ENCODE measurements around the gene RABAC1.

Gene RABAC1

DNA sequence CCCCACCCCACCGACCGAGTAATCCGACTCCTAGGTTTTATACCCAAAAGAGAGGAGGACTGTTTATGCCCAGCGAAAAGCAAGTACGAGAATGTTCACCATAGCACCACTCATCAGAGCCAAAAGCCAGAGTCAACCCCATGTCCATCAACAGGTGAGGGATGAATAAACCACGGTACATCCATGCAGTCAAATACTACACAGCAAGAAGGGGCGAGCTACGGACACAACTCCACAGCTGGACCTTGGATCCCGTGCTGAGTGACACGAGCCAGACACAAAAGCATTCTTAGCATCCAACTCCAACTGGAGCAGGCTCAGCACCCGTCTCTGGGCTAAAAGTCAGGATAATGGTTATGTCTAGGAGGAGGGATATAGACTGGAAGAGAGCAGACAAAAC, 12.2 kb upstream of the RABAC1 start:
- no peak overlapping the region for H3K4me2 ChIP-seq (ENCODE audit: low read length)
- no peaks in the 10 kb centered on the region for H3K27me3 ChIP-seq (ENCODE audit: control insufficient read depth, low read length)
- no peak overlapping the region for H3K27ac ChIP-seq (ENCODE audit: low read depth, low read length)
- no peaks in the 10 kb centered on the region for H3K9me3 ChIP-seq (ENCODE audit: control insufficient read depth, insufficient read depth, low read length)
- H3K36me3 ChIP-seq (ENCODE audit: control insufficient read depth, low read length), result peaks cover 13% of the 10 kb centered on the region
- TF ChIP-seq EZH2phosphoT487 (IDR thresholded peaks at IDR 0.05; ENCODE audit: borderline replicate concordance, low read length) (no peak), CTCF (IDR thresholded peaks at IDR 0.05; ENCODE audit: low read depth, low read length, poor library complexity, severe bottlenecking) (no peak)
- no peaks in the 10 kb centered on the region for H4K20me1 ChIP-seq (ENCODE audit: control insufficient read depth, insufficient read depth, low read depth, low read length)
- no peaks in the 10 kb centered on the region for H3K9me2 ChIP-seq (replicated peaks; ENCODE audit: control insufficient read depth, low read length)
- H3K4me1 ChIP-seq (ENCODE audit: control insufficient read depth, low read length), result no peaks in the 10 kb centered on the region
- no peak overlapping the region for H3K4me3 ChIP-seq (ENCODE audit: low read length)
- no peaks in the 10 kb centered on the region for H3K79me2 ChIP-seq (ENCODE audit: control insufficient read depth, low read length)
- no peaks in the 10 kb centered on the region for H3F3A ChIP-seq (ENCODE audit: control insufficient read depth, insufficient read depth)

DNA sequence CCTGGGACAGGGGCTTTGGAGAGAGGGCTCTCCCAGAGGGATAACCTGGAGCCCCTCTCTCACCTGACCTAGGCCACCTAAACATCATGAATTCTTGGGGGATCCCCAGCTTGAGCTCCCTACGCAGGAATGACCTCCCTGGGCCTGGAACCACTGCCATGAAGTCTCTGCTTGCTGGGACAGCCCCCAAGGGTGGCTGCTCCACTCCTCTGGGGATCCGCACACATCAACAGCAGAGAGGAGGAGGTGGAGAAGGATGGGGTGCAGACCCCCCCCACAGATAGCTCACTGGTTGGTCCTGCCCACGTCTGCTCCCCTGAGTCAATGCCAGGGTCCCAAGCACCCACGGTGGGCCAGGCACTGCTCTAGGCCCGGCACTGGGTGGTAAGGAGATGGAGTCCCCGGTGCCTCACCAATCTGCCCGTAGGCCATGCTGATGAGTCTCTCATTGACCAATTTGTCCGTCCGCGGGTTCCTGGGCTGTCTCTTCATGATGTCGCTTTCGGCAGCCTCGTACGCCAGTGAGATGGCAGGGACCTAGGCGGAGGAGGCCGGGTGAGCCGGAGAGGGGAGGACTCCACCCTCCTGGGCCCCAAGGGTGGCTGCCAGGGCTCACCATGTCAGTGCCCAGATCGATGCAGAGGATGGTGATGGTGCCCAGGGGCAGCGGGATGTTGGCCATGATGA, 10.8 kb upstream of the RABAC1 start:
- TF ChIP-seq EZH2phosphoT487 (IDR thresholded peaks at IDR 0.05; ENCODE audit: borderline replicate concordance, low read length), result no peak
- TF ChIP-seq CTCF (IDR thresholded peaks at IDR 0.05; ENCODE audit: low read depth, low read length, poor library complexity, severe bottlenecking), result no peak
- no peaks in the 10 kb centered on the region for H4K20me1 ChIP-seq (ENCODE audit: control insufficient read depth, insufficient read depth, low read depth, low read length)
- H3F3A ChIP-seq (ENCODE audit: control insufficient read depth, insufficient read depth), result no peaks in the 10 kb centered on the region
- H3K4me2 ChIP-seq (ENCODE audit: low read length), result no peak overlapping the region
- no peak overlapping the region for H3K27ac ChIP-seq (ENCODE audit: low read depth, low read length)
- H3K79me2 ChIP-seq (ENCODE audit: control insufficient read depth, low read length), result no peaks in the 10 kb centered on the region
- H3K36me3 ChIP-seq (ENCODE audit: control insufficient read depth, low read length), result peaks cover 10% of the 10 kb centered on the region
- no peaks in the 10 kb centered on the region for H3K9me2 ChIP-seq (replicated peaks; ENCODE audit: control insufficient read depth, low read length)
- H3K27me3 ChIP-seq (ENCODE audit: control insufficient read depth, low read length), result no peaks in the 10 kb centered on the region
- no peaks in the 10 kb centered on the region for H3K4me1 ChIP-seq (ENCODE audit: control insufficient read depth, low read length)
- no peak overlapping the region for H3K4me3 ChIP-seq (ENCODE audit: low read length)
- no peaks in the 10 kb centered on the region for H3K9me3 ChIP-seq (ENCODE audit: control insufficient read depth, insufficient read depth, low read length)

GRCh38 chr19:41968751-41969595, 9.9 kb upstream of the RABAC1 start:
- H3F3A ChIP-seq (ENCODE audit: control insufficient read depth, insufficient read depth), result no peaks in the 10 kb centered on the region
- H3K9me3 ChIP-seq (ENCODE audit: control insufficient read depth, insufficient read depth, low read length), result no peaks in the 10 kb centered on the region
- H3K9me2 ChIP-seq (replicated peaks; ENCODE audit: control insufficient read depth, low read length), result no peaks in the 10 kb centered on the region
- H3K4me1 ChIP-seq (ENCODE audit: control insufficient read depth, low read length), result 0 out of 2 replicates have a peak, but pooled peaks cover 5% of the 10 kb centered on the region
- no peaks in the 10 kb centered on the region for H3K79me2 ChIP-seq (ENCODE audit: control insufficient read depth, low read length)
- no peak overlapping the region for H3K27ac ChIP-seq (ENCODE audit: low read depth, low read length)
- no peaks in the 10 kb centered on the region for H3K27me3 ChIP-seq (ENCODE audit: control insufficient read depth, low read length)
- H3K4me3 ChIP-seq (ENCODE audit: low read length), result no peak overlapping the region
- no peak overlapping the region for H3K4me2 ChIP-seq (ENCODE audit: low read length)
- TF ChIP-seq EZH2phosphoT487 (IDR thresholded peaks at IDR 0.05; ENCODE audit: borderline replicate concordance, low read length) (no peak), CTCF (IDR thresholded peaks at IDR 0.05; ENCODE audit: low read depth, low read length, poor library complexity, severe bottlenecking) (no peak)
- peaks cover 10% of the 10 kb centered on the region for H3K36me3 ChIP-seq (ENCODE audit: control insufficient read depth, low read length)
- H4K20me1 ChIP-seq (ENCODE audit: control insufficient read depth, insufficient read depth, low read depth, low read length), result no peaks in the 10 kb centered on the region

All from DOHH2 (cell line).